CD4-positive, alpha-beta T cell (primary cell): ENCODE data around the gene ZNF562. TPM values are rescaled to one million over a fixed set of nuclear protein-coding genes. Genes with fewer than 3 reads are reported as not detected.

ENCODE experiments used
- ATAC-seq: fragments of 200-7000 bp; cut with Tn5 transposase; one replicate; pipeline ENCODE4 v1.10.0; 2022; ENCODE audit warnings: mild to moderate bottlenecking; ENCODE audit not compliant: poor library complexity
- CTCF ChIA-PET: fragments of 350-600 bp; sonication (Branson Sonifier 250); formaldehyde crosslinking; loops from one replicate; lab custom pipeline; 2021; ENCODE audit warnings: antibody characterized with exemption, inconsistent platforms; lab: Charles Lee
- POLR2A ChIA-PET: fragments of 350-600 bp; sonication (Branson Sonifier 250); formaldehyde crosslinking; loops from one replicate; lab custom pipeline; 2021; ENCODE audit warnings: antibody characterized with exemption, inconsistent platforms; lab: Charles Lee
- DNase-seq, 14 experiments: peaks; one replicate each; pipeline ENCODE4 v3.0.0-alpha.2; 2013 to 2020; ENCODE audit warnings: mixed read lengths in 2 of 14
- H3K27ac ChIP-seq, 2 donors: one replicate each; pipeline versions ENCODE4 v1.5.1 to v1.7.0; 2013; ENCODE audit warnings: low read length in 2 of 2, low read depth in 1 of 2, mild to moderate bottlenecking in 1 of 2
- H3K27me3 ChIP-seq, 2 experiments: 1 replicate in 1 of 2; 2 replicates in 1 of 2; pipeline versions ENCODE4 v1.6.1 to v1.7.0; 2013; ENCODE audit warnings: low read length in 2 of 2, control low read depth in 1 of 2, mild to moderate bottlenecking in 1 of 2, moderate library complexity in 1 of 2; ENCODE audit not compliant: insufficient read depth in 2 of 2, control insufficient read depth in 1 of 2
- H3K36me3 ChIP-seq: one replicate; pipeline ENCODE4 v1.6.1; 2013; ENCODE audit warnings: low read length, control low read depth; ENCODE audit not compliant: insufficient read depth
- H3K4me1 ChIP-seq: one replicate; pipeline ENCODE4 v1.6.1; 2013; ENCODE audit warnings: low read length, control low read depth; ENCODE audit not compliant: insufficient read depth
- H3K4me3 ChIP-seq: one replicate; pipeline ENCODE4 v1.5.1; 2013; ENCODE audit warnings: mild to moderate bottlenecking, low read length, moderate library complexity
- H3K9me3 ChIP-seq, 2 experiments: 1 replicate in 1 of 2; 2 replicates in 1 of 2; pipeline versions ENCODE4 v1.6.1 to v1.7.0; 2013; ENCODE audit warnings: low read length in 2 of 2, mild to moderate bottlenecking in 2 of 2, control low read depth in 1 of 2, moderate library complexity in 1 of 2; ENCODE audit not compliant: control insufficient read depth in 1 of 2, insufficient read depth in 1 of 2
- H3K27ac Mint-ChIP-seq: one replicate; pipeline ENCODE4 v1.8.0; 2020; ENCODE audit warnings: mixed read lengths
- H3K27me3 Mint-ChIP-seq: one replicate; pipeline ENCODE4 v1.8.0; 2021; ENCODE audit warnings: mixed read lengths
- H3K36me3 Mint-ChIP-seq: one replicate; pipeline ENCODE4 v1.8.0; 2021; ENCODE audit warnings: low read depth, mixed read lengths
- H3K4me1 Mint-ChIP-seq: one replicate; pipeline ENCODE4 v1.8.0; 2021; ENCODE audit warnings: low read depth, mixed read lengths
- H3K4me3 Mint-ChIP-seq: one replicate; pipeline ENCODE4 v1.8.0; 2020; ENCODE audit warnings: mild to moderate bottlenecking, mixed read lengths
- H3K9me3 Mint-ChIP-seq: one replicate; pipeline ENCODE4 v1.8.0; 2020; ENCODE audit warnings: mixed read lengths
- intact Hi-C, 2 experiments: fragments of 100-400 bp; cut with DNase I in 1 of 2; cut with micrococcal nuclease in 1 of 2; formaldehyde crosslinking; loops; one replicate each; pipeline versions ENCODE4 v1.15.1 to v1.9.0; 2023 to 2025; cut with DNase I, micrococcal nuclease
- total RNA-seq, 174 experiments: library from RNA in 2 of 174; stranded (reverse) in 2 of 174; gene quantifications; one replicate each; pipeline ENCODE4 v1.2.3 and lab custom pipeline; 2021 to 2026
- TF ChIP-seq, protein P1 (sequence below): fragments of 200-600 bp; IDR thresholded peaks from one replicate; pipeline ENCODE4 v1.8.0; 2022; ENCODE audit warnings: antibody characterized with exemption, mild to moderate bottlenecking

ZNF562 gene
- total RNA-seq, 2 experiments from 2014 or later: 12.8 to 13.3 TPM

DNA sequence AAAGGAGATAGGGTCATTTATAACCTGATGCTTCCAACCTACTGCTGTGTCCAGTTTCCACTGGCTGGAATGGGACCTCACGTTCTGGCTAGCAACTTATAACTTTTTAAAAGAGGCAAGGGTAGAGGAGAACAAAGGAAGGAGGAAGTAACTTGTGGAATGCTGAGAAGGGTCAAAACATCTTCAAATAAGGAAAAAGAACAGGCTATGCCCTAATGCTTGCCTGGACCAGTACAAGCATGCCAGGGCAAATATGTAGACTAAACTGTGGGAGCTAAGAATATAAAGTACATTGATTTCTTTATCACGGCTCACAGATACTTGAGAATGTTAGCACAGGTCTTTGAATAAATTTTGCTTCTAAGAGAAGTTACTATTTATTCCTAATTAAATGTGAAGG lies 52.4 kb downstream of the ZNF562 start:
- TF ChIP-seq, protein P1, sequence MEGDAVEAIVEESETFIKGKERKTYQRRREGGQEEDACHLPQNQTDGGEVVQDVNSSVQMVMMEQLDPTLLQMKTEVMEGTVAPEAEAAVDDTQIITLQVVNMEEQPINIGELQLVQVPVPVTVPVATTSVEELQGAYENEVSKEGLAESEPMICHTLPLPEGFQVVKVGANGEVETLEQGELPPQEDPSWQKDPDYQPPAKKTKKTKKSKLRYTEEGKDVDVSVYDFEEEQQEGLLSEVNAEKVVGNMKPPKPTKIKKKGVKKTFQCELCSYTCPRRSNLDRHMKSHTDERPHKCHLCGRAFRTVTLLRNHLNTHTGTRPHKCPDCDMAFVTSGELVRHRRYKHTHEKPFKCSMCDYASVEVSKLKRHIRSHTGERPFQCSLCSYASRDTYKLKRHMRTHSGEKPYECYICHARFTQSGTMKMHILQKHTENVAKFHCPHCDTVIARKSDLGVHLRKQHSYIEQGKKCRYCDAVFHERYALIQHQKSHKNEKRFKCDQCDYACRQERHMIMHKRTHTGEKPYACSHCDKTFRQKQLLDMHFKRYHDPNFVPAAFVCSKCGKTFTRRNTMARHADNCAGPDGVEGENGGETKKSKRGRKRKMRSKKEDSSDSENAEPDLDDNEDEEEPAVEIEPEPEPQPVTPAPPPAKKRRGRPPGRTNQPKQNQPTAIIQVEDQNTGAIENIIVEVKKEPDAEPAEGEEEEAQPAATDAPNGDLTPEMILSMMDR: no peak
- peaks cover 4% of the 10 kb centered on the region for H3K27me3 Mint-ChIP-seq
- CTCF ChIA-PET: no interaction called here
- Histone ChIP-seq H3K4me3 (no peak overlapping the region), H3K27ac (no peak overlapping the region), H3K27me3 (no peaks in the 10 kb centered on the region), H3K9me3 (no peaks in the 10 kb centered on the region), H3K36me3 (peaks cover 17% of the 10 kb centered on the region), H3K4me1 (peaks cover 20% of the 10 kb centered on the region)
- intact Hi-C loops: loop anchor here (5.0 kb wide), 2 partner anchors 50 to 485 kb away; no protein-coding TSS in a partner anchor
- H3K36me3 Mint-ChIP-seq: peaks cover 47% of the 10 kb centered on the region
- DNase-seq (no peak), ATAC-seq (no peak)
- H3K4me3 Mint-ChIP-seq: peak overlapping the region; percentile 54
- H3K27ac Mint-ChIP-seq: peak overlapping the region; percentile 99
- peaks cover 25% of the 10 kb centered on the region for H3K4me1 Mint-ChIP-seq
- H3K9me3 Mint-ChIP-seq: peaks cover 2% of the 10 kb centered on the region
- POLR2A ChIA-PET: interaction anchor here (2.5 kb wide), 1 partner anchor 146 kb away, joined by 20 read pairs; the partner anchor contains the start of gene ZNF846

DNA sequence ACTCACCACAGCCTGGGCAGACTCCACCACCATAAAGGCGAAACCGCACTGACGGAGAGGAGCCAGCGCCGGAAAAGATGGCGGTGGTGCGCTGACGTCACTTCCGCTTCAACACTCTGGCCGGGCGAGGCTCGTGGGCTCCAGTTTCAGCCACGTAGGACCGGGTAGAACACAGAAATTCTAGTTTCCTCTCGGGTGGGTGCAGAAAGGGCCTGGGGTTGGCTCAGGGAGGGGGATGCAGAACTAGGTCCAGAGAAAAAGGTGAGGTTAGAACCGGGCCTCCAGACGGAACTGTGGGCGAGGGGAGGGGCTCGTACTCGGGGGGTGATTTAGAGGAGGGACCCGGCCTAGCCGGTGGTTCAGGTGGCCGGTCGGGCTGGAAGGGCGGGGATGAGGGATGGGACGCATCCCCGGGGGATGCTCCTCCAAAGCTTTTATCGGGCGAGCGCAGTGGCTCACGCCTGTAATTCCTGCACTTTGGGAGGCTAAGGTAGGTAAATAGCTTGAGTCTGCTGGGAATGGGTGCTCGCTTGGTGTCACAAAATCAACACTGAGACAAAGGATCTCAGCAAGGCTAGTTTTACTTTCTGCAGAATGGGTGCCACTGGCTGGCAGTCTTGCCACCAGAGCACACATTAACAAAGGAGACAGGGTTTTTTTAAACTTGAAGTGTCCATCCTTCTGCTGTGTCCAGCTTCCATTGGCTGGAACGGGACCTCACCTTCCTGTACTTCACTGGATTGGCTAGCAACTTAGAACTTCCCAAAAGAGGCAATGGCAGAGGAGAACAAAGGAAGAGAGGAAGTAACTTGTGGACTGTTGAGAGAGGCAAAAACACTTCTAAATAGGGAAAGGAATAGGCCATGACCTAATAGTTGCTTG lies 53.5 kb downstream of the ZNF562 start, which contains the start of gene ZNF561:
Gene ZNF561 (minus strand): TSS at position 77 of the 882 bp plus-strand sequence. CDS start 1,776 bp downstream, outside the sequence.
- Mint-ChIP-seq H3K27me3 (peaks cover 4% of the 10 kb centered on the region), H3K27ac (peak within 1 kb of the TSS; percentile 99), H3K4me3 (peak within 1 kb of the TSS; percentile 97), H3K9me3 (peaks cover 2% of the 10 kb centered on the region), H3K4me1 (peaks cover 25% of the 10 kb centered on the region), H3K36me3 (peaks cover 58% of the 10 kb centered on the region)
- H3K27ac ChIP-seq: peak within 1 kb of the TSS; percentile 93 to 94
- TF ChIP-seq, protein P1: no peak
- DNase-seq: peak; percentile 81 to 96 (median 85)
- H3K36me3 ChIP-seq: peaks cover 29% of the 10 kb centered on the region
- intact Hi-C loops: loop anchor here (1.0 to 5.0 kb wide), 5 partner anchors 35 to 484 kb away; partner anchors contain the start of gene ZNF846 (in 2 of the 2)
- ChIA-PET CTCF (no interaction called here), POLR2A (interaction anchor here (0.7 to 2.5 kb wide), 4 partner anchors 147 to 186 kb away, joined by 3 to 20 read pairs (median 4); partner anchors contain the start of genes ZNF266 and ZNF846)
- H3K4me3 ChIP-seq: peak within 1 kb of the TSS; percentile 77
- ATAC-seq: peak; percentile 90
- peaks cover 20% of the 10 kb centered on the region for H3K4me1 ChIP-seq
- no peaks in the 10 kb centered on the region for H3K9me3 ChIP-seq
- H3K27me3 ChIP-seq: no peaks in the 10 kb centered on the region

DNA sequence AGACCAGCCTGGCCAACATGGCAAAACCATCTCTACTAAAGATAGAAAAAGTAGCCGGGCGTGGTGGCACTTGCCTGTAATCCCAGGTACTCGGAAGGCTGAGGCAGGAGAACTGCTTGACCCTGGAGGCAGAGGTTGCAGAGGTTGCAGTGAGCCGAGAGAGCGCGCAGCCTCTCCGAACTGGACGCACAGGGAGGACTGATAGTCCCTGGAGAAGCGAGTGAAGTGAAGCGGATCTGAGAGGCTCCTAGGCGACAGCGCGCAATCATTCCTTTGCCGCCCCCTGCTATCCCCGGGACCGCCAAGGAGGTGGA lies 54.1 kb downstream of the ZNF562 start:
- H3K4me3 Mint-ChIP-seq: peak overlapping the region; percentile 97
- Histone ChIP-seq H3K4me1 (peaks cover 20% of the 10 kb centered on the region), H3K27me3 (no peaks in the 10 kb centered on the region), H3K9me3 (no peaks in the 10 kb centered on the region), H3K36me3 (peaks cover 35% of the 10 kb centered on the region), H3K4me3 (peak overlapping the region; percentile 77), H3K27ac (peak overlapping the region; percentile 93 to 94)
- DNase-seq: no peak
- TF ChIP-seq, protein P1: no peak
- ATAC-seq: no peak
- peaks cover 2% of the 10 kb centered on the region for H3K9me3 Mint-ChIP-seq
- H3K36me3 Mint-ChIP-seq: peaks cover 61% of the 10 kb centered on the region
- ChIA-PET POLR2A (interaction anchor here (2.5 kb wide), 1 partner anchor 148 kb away, joined by 20 read pairs; the partner anchor contains the start of gene ZNF846), CTCF (no interaction called here)
- peaks cover 22% of the 10 kb centered on the region for H3K4me1 Mint-ChIP-seq
- peak overlapping the region; percentile 99 for H3K27ac Mint-ChIP-seq
- peaks cover 4% of the 10 kb centered on the region for H3K27me3 Mint-ChIP-seq
- intact Hi-C loops: loop anchor here (1.0 to 5.0 kb wide), 5 partner anchors 34 to 483 kb away; partner anchors contain the start of gene ZNF846 (in 2 of the 2)
